ENCODE data around the gene KRT3. TPM values are rescaled to one million over a fixed set of nuclear protein-coding genes. Genes with fewer than 3 reads are reported as not detected.

Gene KRT3
- total and polyA plus RNA-seq, 9 of the 15 experiments (the other 6 are each of a cell fraction or from before 2014, with no cell fraction given) = not detected

GRCh38 chr12:52739963-52740362 lies 56.0 kb downstream of the KRT3 start:
- POLR2A ChIA-PET = no interaction called here
- no peak overlapping the region for H2AFZ ChIP-seq (ENCODE audit: low read depth, low read length)
- DNase-seq (ENCODE audit: extremely low read depth in 1 of 4, low spot score in 3 of 4) (no peak), FAIRE-seq (no peak), ATAC-seq (no peak)
- H3K36me3 ChIP-seq (ENCODE audit: control insufficient read depth, insufficient read depth, low read length) = no peaks in the 10 kb centered on the region
- intact Hi-C loops (cut with micrococcal nuclease) = no loop called here
- H3K79me2 ChIP-seq (ENCODE audit: control insufficient read depth, insufficient read depth, low read length) = no peaks in the 10 kb centered on the region
- H3K4me2 ChIP-seq (ENCODE audit: insufficient read depth, low read length) = no peak overlapping the region
- no TSS peak for BruUV-seq (replicated peaks)
- H3K27ac ChIP-seq (ENCODE audit: extremely low read depth, low read depth, low read length) = no peak overlapping the region
- no peaks in the 10 kb centered on the region; the same call in 1 of the 2 replicates for H4K20me1 ChIP-seq (replicated peaks; ENCODE audit: control insufficient read depth, insufficient read depth, low read length)
- no peaks in the 10 kb centered on the region for H3K9me3 ChIP-seq (replicated peaks; ENCODE audit: control insufficient read depth, insufficient read depth, low read depth, low read length)
- no peaks in the 10 kb centered on the region for H3K9me1 ChIP-seq (ENCODE audit: control insufficient read depth, insufficient read depth, low read length)
- CTCF ChIA-PET (ENCODE audit: low intra/inter-chr PET ratio) = no interaction called here
- H3K27me3 ChIP-seq (ENCODE audit: control insufficient read depth in 2 of 2, insufficient read depth in 2 of 2, low read length in 2 of 2) = peaks cover 0 to 4% of the 10 kb centered on the region in 2 experiments; a peak in 1 of 5 replicates
- in situ Hi-C loops (cut with MboI) = no loop called here
- H3K4me3 ChIP-seq = no peak overlapping the region
- H3K9ac ChIP-seq (ENCODE audit: insufficient read depth in 1 of 2, low read depth in 2 of 2, low read length in 2 of 2) = no peak overlapping the region
- H3K4me1 ChIP-seq (replicated peaks in 1 of 2; ENCODE audit: control insufficient read depth in 2 of 2, insufficient read depth in 2 of 2, low read length in 2 of 2) = peaks cover 0 to 4% of the 10 kb centered on the region in 2 experiments; a peak in 1 of 5 replicates
- TF ChIP-seq CEBPG (CRISPR knock-in tag; IDR thresholded peaks at IDR 0.05) = no peak
- no peak for TF ChIP-seq CEBPG (tag; conservative IDR thresholded peaks at IDR 0.05 in 1 of 2, IDR thresholded peaks at IDR 0.05 in 1 of 2)
- TF ChIP-seq ZBTB17 (CRISPR knock-in tag; IDR thresholded peaks at IDR 0.05) = no peak
- TF ChIP-seq MTA1 (IDR thresholded peaks at IDR 0.05; ENCODE audit: borderline replicate concordance) = no peak
- TF ChIP-seq IRF2 (CRISPR knock-in tag; IDR thresholded peaks at IDR 0.05) = no peak
- no peak for TF ChIP-seq CHD4 (IDR thresholded peaks at IDR 0.05; ENCODE audit: insufficient read depth, insufficient replicate concordance, low read depth, low read length, poor library complexity, severe bottlenecking)
- TF ChIP-seq TRIM25 (IDR thresholded peaks at IDR 0.05; ENCODE audit: borderline replicate concordance) = no peak
- TF ChIP-seq MLLT1 (IDR thresholded peaks at IDR 0.05) = no peak
- no peak for TF ChIP-seq ETV1 (tag; conservative IDR thresholded peaks at IDR 0.05; ENCODE audit: low read depth)
- TF ChIP-seq BRCA1 (IDR thresholded peaks at IDR 0.05) = no peak
- no peak for TF ChIP-seq BRCA1 (CRISPR knock-in tag; IDR thresholded peaks at IDR 0.05)
- no peak for TF ChIP-seq ARHGAP35 (IDR thresholded peaks at IDR 0.05; ENCODE audit: partially characterized antibody)
- TF ChIP-seq E2F8 (IDR thresholded peaks at IDR 0.05; ENCODE audit: low read depth, partially characterized antibody) = no peak
- no peak for TF ChIP-seq ZNF224 (CRISPR knock-in tag; IDR thresholded peaks at IDR 0.05)
- no peak for TF ChIP-seq MAFF (IDR thresholded peaks at IDR 0.05; ENCODE audit: low read length)
- no peak for TF ChIP-seq IRF9 (tag; IDR thresholded peaks at IDR 0.05)
